Upper lobe of left lung (tissue), 6 donors: ENCODE measurements around the gene VPS33B. TPM values are rescaled to one million over a fixed set of nuclear protein-coding genes. Genes with fewer than 3 reads are reported as not detected.

ENCODE experiments used
- ATAC-seq, 2 donors: fragments of 200-7000 bp; cut with Tn5 transposase; one replicate each; pipeline ENCODE4 v1.9.1; 2022; ENCODE audit warnings: mild to moderate bottlenecking in 2 of 2, moderate library complexity in 2 of 2; ENCODE audit not compliant: low FRiP score in 2 of 2
- DNase-seq, 2 donors: peaks; one replicate each; pipeline ENCODE4 v3.0.0-alpha.2; 2019 to 2020
- H3K27ac ChIP-seq, 4 donors: fragments of 200-600 bp; sonication (generic); one replicate each; pipeline ENCODE4 v1.5.1; 2016 to 2019
- H3K27me3 ChIP-seq, 4 donors: fragments of 200-600 bp; sonication (generic); one replicate each; pipeline ENCODE4 v1.5.1; 2017 to 2019
- H3K36me3 ChIP-seq, 4 donors: fragments of 200-600 bp; sonication (generic); one replicate each; pipeline ENCODE4 v1.5.1; 2016 to 2019
- H3K4me1 ChIP-seq, 4 donors: fragments of 200-600 bp; sonication (generic); one replicate each; pipeline ENCODE4 v1.5.1; 2018 to 2019
- H3K4me3 ChIP-seq, 4 donors: fragments of 200-600 bp; sonication (generic); one replicate each; pipeline ENCODE4 v1.5.1; 2017 to 2019; ENCODE audit warnings: mild to moderate bottlenecking in 2 of 4, moderate library complexity in 1 of 4
- H3K9me3 ChIP-seq, 4 donors: fragments of 200-600 bp; sonication (generic); one replicate each; pipeline ENCODE4 v1.5.1; 2018 to 2019
- EP300 ChIP-seq, 4 donors: sonication (generic); formaldehyde crosslinking; IDR thresholded peaks; one replicate each; pipeline ENCODE4 v1.5.1; 2017; ENCODE audit warnings: antibody characterized with exemption in 4 of 4, control low read depth in 2 of 4
- POLR2A ChIP-seq, 4 donors: fragments of 450-650 bp; IDR thresholded peaks; one replicate each; pipeline ENCODE4 v1.5.1; 2016 to 2017; ENCODE audit warnings: antibody characterized with exemption in 4 of 4, mild to moderate bottlenecking in 2 of 4
- POLR2AphosphoS5 ChIP-seq, 2 donors: sonication (generic); formaldehyde crosslinking; IDR thresholded peaks; one replicate each; pipeline ENCODE4 v1.5.1; 2017; ENCODE audit warnings: antibody characterized with exemption in 2 of 2
- WGBS, 2 donors: methylation state at CpG; one replicate each; pipeline ENCODE4 v1.1.5; 2017 to 2018; 5-methylcytosine and 5-hydroxymethylcytosine counted together
- total RNA-seq, 6 donors: library from RNA; depleted of rRNA in 4 of 6; stranded (reverse); fragments of >200 nt in 4 of 6; gene quantifications; one replicate each; pipeline versions ENCODE4 v1.1.0 to v1.2.1, GENCODE V29; 2016 to 2021
- TF ChIP-seq, protein P1 (sequence below), 6 experiments: fragments of 450-650 bp in 4 of 6; fragments of 200-600 bp in 2 of 6; sonication (generic) in 2 of 6; IDR thresholded peaks; one replicate each; pipeline ENCODE4 v1.5.1; 2016 to 2019; ENCODE audit warnings: antibody characterized with exemption in 6 of 6
- donor health status: DM: no; HTN: no; CAD: no; lungs with moderate emphysema.
- donor health status: DM: no; HTN: yes; CAD: no; lungs with severe emphysema.

Gene VPS33B
- total RNA-seq, 6 donors from 2014 or later, result 9.2 to 20.2 (median 14.8) TPM

- no peak for ATAC-seq
- 46 to 56% methylated on average over 6 of the region's 6 CpGs for WGBS, 2 donors
Observed at GRCh38 chr15:90988296-90988695, 34.1 kb downstream of the VPS33B start.

DNA sequence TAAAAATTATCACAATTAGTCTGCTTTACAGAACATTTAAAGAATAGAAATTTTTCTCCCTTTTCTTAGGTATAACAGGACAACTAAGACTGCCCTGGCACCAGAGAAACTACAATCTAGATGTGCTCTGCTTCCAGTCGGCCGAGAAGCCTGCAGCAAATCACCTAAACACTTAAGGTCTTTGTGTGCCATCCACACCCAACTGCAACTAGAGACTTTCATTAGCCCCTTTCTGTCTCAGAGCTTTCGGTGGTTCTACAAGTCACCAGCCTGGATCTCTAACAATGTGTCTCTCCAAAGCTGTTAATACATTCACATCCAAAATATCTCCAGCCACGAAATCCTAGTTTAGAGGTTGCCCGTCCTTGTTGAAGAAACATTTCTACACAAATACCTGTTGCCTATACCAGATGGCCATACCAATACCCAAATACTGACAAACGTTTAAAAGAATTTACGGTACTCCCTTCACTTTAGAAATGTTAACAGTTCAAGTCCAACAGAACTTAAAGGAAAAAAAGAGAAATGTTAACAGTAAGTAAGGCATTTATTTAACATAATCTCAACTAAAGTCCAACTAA lies 34.7 kb downstream of the VPS33B start:
- no peaks in the 10 kb centered on the region for H3K9me3 ChIP-seq
- TF ChIP-seq POLR2A (IDR thresholded peaks at IDR 0.05) (no peak), EP300 (IDR thresholded peaks at IDR 0.05) (no peak), POLR2AphosphoS5 (IDR thresholded peaks at IDR 0.05) (no peak)
- TF ChIP-seq, protein P1, sequence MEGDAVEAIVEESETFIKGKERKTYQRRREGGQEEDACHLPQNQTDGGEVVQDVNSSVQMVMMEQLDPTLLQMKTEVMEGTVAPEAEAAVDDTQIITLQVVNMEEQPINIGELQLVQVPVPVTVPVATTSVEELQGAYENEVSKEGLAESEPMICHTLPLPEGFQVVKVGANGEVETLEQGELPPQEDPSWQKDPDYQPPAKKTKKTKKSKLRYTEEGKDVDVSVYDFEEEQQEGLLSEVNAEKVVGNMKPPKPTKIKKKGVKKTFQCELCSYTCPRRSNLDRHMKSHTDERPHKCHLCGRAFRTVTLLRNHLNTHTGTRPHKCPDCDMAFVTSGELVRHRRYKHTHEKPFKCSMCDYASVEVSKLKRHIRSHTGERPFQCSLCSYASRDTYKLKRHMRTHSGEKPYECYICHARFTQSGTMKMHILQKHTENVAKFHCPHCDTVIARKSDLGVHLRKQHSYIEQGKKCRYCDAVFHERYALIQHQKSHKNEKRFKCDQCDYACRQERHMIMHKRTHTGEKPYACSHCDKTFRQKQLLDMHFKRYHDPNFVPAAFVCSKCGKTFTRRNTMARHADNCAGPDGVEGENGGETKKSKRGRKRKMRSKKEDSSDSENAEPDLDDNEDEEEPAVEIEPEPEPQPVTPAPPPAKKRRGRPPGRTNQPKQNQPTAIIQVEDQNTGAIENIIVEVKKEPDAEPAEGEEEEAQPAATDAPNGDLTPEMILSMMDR (IDR thresholded peaks at IDR 0.05), result no peak
- no peak overlapping the region for H3K4me3 ChIP-seq
- no peaks in the 10 kb centered on the region for H3K4me1 ChIP-seq
- H3K27ac ChIP-seq, result no peak overlapping the region
- no peak for ATAC-seq
- H3K36me3 ChIP-seq, result no peaks in the 10 kb centered on the region
- no peaks in the 10 kb centered on the region for H3K27me3 ChIP-seq
- 79 to 87% methylated on average over 7 of the region's 7 CpGs for WGBS, 2 donors
- DNase-seq, result no peak

More at GRCh38 chr15:90988296-90988695, 34.1 kb downstream of the VPS33B start:
- H3K27me3 ChIP-seq, result no peaks in the 10 kb centered on the region
- no peak for DNase-seq
- H3K27ac ChIP-seq, result no peak overlapping the region
- TF ChIP-seq EP300 (IDR thresholded peaks at IDR 0.05), result no peak
- no peak for TF ChIP-seq POLR2AphosphoS5 (IDR thresholded peaks at IDR 0.05)
- TF ChIP-seq, protein P1 (IDR thresholded peaks at IDR 0.05), result no peak
- TF ChIP-seq POLR2A (IDR thresholded peaks at IDR 0.05), result no peak
- no peaks in the 10 kb centered on the region for H3K9me3 ChIP-seq
- H3K4me3 ChIP-seq, result no peak overlapping the region
- H3K4me1 ChIP-seq, result peaks cover 0 to 3% (median 1%) of the 10 kb centered on the region in 4 donors
- H3K36me3 ChIP-seq, result no peaks in the 10 kb centered on the region

GRCh38 chr15:90986790-90987507 lies 35.4 kb downstream of the VPS33B start:
- TF ChIP-seq POLR2A (IDR thresholded peaks at IDR 0.05) (no peak), EP300 (IDR thresholded peaks at IDR 0.05) (no peak), POLR2AphosphoS5 (IDR thresholded peaks at IDR 0.05) (no peak)
- TF ChIP-seq, protein P1 (IDR thresholded peaks at IDR 0.05), result no peak
- Histone ChIP-seq H3K4me1 (peaks cover 0 to 3% (median 0%) of the 10 kb centered on the region in 4 donors), H3K27ac (no peak overlapping the region), H3K27me3 (no peaks in the 10 kb centered on the region), H3K36me3 (no peaks in the 10 kb centered on the region), H3K4me3 (no peak overlapping the region), H3K9me3 (no peaks in the 10 kb centered on the region)
- ATAC-seq, result no peak
- DNase-seq, result no peak
- WGBS, 2 donors, result 79 to 80% methylated on average over 11 of the region's 11 CpGs

DNA sequence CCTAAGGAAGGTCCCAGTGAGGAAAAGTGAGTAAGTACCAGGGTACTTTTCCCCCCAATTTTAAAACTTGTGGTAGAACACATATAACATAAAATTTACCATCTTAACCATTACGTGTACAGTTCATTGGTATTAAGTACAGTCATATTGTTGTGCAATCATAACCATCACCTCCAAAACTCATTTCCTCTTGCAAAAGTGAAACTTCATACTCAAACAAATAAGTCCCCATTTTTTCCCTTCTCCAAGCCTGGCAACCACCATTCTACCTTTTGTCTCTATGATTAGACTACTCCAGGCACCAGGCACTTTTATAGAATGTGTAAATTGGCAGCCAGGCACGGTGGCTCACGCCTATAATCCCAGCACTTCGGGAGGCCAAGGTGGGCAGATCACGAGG lies 40.3 kb downstream of the VPS33B start:
- peaks cover 0 to 3% (median 0%) of the 10 kb centered on the region in 4 donors for H3K4me1 ChIP-seq
- no peaks in the 10 kb centered on the region for H3K27me3 ChIP-seq
- TF ChIP-seq POLR2AphosphoS5 (IDR thresholded peaks at IDR 0.05) (no peak), POLR2A (IDR thresholded peaks at IDR 0.05) (no peak), EP300 (IDR thresholded peaks at IDR 0.05) (no peak)
- TF ChIP-seq, protein P1 (IDR thresholded peaks at IDR 0.05), result no peak
- H3K9me3 ChIP-seq, result no peaks in the 10 kb centered on the region
- DNase-seq, result no peak
- H3K27ac ChIP-seq, result no peak overlapping the region
- H3K4me3 ChIP-seq, result no peak overlapping the region
- H3K36me3 ChIP-seq, result no peaks in the 10 kb centered on the region
- WGBS, 2 donors, result 82 to 86% methylated on average over 5 of the region's 5 CpGs
- no peak for ATAC-seq
